Chondrocyte (in vitro differentiated cells): ENCODE measurements around the gene METTL25B. TPM values are rescaled to one million over a fixed set of nuclear protein-coding genes. Genes with fewer than 3 reads are reported as not detected.

Source experiments
- DNase-seq: peaks from one replicate; pipeline ENCODE4 v3.0.0; 2021; ENCODE audit warnings: mixed read lengths, low spot score
- H3K27ac Mint-ChIP-seq: one replicate; pipeline ENCODE4 v1.8.0; 2021; ENCODE audit warnings: mild to moderate bottlenecking, moderate library complexity, mixed read lengths; ENCODE audit not compliant: unreplicated experiment
- H3K27me3 Mint-ChIP-seq: 2 replicates; pipeline ENCODE4 v1.8.0; 2021; ENCODE audit warnings: low read depth, mixed read lengths
- H3K36me3 Mint-ChIP-seq: 2 replicates; pipeline ENCODE4 v1.8.0; 2021; ENCODE audit warnings: low read depth, mixed read lengths
- H3K4me1 Mint-ChIP-seq: 2 replicates; pipeline ENCODE4 v1.8.0; 2021; ENCODE audit warnings: low read depth, mild to moderate bottlenecking, mixed read lengths
- H3K4me3 Mint-ChIP-seq: one replicate; pipeline ENCODE4 v1.8.0; 2021; ENCODE audit warnings: mild to moderate bottlenecking, moderate library complexity, mixed read lengths; ENCODE audit not compliant: unreplicated experiment
- H3K9me3 Mint-ChIP-seq: 2 replicates; pipeline ENCODE4 v1.8.0; 2021; ENCODE audit warnings: low read depth, mixed read lengths
- total RNA-seq: library from RNA; stranded (reverse); gene quantifications from 3 replicates; pipeline ENCODE4 v1.2.1, GENCODE V29; 2021
- TF ChIP-seq, protein P1 (sequence below): fragments of 200-600 bp; sonication (generic); IDR thresholded peaks from 2 replicates; pipeline ENCODE4 v1.5.0; 2021; ENCODE audit warnings: antibody characterized with exemption, mild to moderate bottlenecking, moderate library complexity

The METTL25B gene
- total RNA-seq, 1 donor from 2014 or later: 11.4 TPM

- TF ChIP-seq, protein P1, sequence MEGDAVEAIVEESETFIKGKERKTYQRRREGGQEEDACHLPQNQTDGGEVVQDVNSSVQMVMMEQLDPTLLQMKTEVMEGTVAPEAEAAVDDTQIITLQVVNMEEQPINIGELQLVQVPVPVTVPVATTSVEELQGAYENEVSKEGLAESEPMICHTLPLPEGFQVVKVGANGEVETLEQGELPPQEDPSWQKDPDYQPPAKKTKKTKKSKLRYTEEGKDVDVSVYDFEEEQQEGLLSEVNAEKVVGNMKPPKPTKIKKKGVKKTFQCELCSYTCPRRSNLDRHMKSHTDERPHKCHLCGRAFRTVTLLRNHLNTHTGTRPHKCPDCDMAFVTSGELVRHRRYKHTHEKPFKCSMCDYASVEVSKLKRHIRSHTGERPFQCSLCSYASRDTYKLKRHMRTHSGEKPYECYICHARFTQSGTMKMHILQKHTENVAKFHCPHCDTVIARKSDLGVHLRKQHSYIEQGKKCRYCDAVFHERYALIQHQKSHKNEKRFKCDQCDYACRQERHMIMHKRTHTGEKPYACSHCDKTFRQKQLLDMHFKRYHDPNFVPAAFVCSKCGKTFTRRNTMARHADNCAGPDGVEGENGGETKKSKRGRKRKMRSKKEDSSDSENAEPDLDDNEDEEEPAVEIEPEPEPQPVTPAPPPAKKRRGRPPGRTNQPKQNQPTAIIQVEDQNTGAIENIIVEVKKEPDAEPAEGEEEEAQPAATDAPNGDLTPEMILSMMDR: no peak
- Mint-ChIP-seq H3K27ac (no peak overlapping the region), H3K4me1 (peaks cover 54% of the 10 kb centered on the region), H3K36me3 (no peaks in the 10 kb centered on the region), H3K9me3 (no peaks in the 10 kb centered on the region), H3K4me3 (no peak overlapping the region), H3K27me3 (peaks cover 1% of the 10 kb centered on the region)
- no peak for DNase-seq
Observed at GRCh38 chr1:156692441-156692924, 35.8 kb upstream of the METTL25B start.

DNA sequence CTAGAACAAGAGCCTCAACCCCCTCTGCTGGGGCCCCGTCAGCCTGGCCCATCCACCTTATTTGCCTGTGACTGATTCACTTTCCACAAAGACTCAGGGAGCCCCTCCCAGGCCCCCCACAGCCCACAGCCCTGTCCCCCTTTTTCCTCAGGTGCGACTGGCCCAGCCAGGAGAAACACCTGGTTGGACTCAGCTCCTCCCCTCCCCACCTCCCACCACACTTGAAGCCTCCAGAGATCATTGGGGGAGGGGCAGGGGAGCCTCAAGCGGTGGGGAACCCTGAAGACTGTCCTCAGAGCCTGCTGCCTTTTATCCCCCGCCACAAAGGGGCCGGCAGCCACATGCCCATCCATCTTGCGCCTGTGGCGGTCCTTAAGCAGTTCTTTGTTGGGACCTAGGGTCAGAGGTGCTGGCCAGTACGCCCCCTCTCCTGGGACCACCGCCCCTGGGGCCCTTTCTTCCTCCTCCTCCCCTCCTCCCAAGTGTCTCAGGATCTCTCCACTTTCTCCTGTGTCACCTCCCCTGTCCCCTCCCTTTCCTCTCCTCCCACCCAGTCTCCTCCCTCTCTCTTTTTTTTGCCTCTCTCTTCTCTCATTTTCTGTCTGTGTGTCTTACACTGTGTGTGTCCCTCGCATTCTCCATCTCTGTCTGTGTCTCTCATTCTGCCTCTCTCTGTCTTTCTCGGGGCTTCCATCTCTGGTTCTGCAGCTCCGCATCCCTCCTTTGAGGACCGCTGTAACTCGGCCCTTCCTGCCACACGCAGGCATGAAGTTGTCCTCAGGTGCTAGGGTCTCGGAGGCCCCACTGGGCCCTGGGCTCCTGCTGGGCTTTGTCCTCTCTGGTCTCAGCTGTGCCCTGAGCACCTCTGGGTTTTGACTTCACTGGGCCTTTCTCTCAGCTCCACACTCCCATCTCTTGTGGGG lies 35.1 kb upstream of the METTL25B start:
- H3K27me3 Mint-ChIP-seq: peaks cover 1% of the 10 kb centered on the region
- DNase-seq: no peak
- H3K27ac Mint-ChIP-seq: peak overlapping the region; percentile 42
- H3K4me3 Mint-ChIP-seq: no peak overlapping the region
- H3K36me3 Mint-ChIP-seq: no peaks in the 10 kb centered on the region
- TF ChIP-seq, protein P1: no peak
- peaks cover 54% of the 10 kb centered on the region for H3K4me1 Mint-ChIP-seq
- H3K9me3 Mint-ChIP-seq: no peaks in the 10 kb centered on the region

- no peak for DNase-seq
- TF ChIP-seq, protein P1: no peak
- Mint-ChIP-seq H3K36me3 (peaks cover 5% of the 10 kb centered on the region), H3K4me1 (peaks cover 52% of the 10 kb centered on the region), H3K9me3 (no peaks in the 10 kb centered on the region), H3K27ac (peak overlapping the region; percentile 27), H3K4me3 (no peak overlapping the region), H3K27me3 (peaks cover 1% of the 10 kb centered on the region)
Observed at GRCh38 chr1:156693848-156694689, 34.2 kb upstream of the METTL25B start.

DNA sequence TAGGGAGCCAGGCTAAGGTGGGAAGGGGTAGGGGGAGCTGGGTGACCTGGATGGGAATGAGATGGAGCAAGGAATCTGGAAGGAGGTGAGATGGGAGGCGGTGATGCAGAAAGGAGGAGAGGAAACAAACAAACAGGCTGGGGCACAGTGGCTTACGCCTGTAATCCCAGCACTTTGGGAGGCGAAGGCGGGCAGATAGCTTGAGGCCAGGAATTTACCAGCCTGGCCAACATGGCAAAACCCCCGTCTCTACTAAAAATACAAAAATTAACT lies 33.6 kb upstream of the METTL25B start:
- DNase-seq: no peak
- no peak overlapping the region for H3K27ac Mint-ChIP-seq
- H3K4me3 Mint-ChIP-seq: no peak overlapping the region
- TF ChIP-seq, protein P1: no peak
- peaks cover 1% of the 10 kb centered on the region for H3K27me3 Mint-ChIP-seq
- no peaks in the 10 kb centered on the region for H3K9me3 Mint-ChIP-seq
- H3K4me1 Mint-ChIP-seq: peaks cover 46% of the 10 kb centered on the region
- peaks cover 7% of the 10 kb centered on the region for H3K36me3 Mint-ChIP-seq

GRCh38 chr1:156696755-156697154 lies 31.5 kb upstream of the METTL25B start:
- Mint-ChIP-seq H3K9me3 (no peaks in the 10 kb centered on the region), H3K4me3 (no peak overlapping the region), H3K27ac (no peak overlapping the region), H3K36me3 (peaks cover 14% of the 10 kb centered on the region), H3K4me1 (peaks cover 30% of the 10 kb centered on the region), H3K27me3 (peaks cover 1% of the 10 kb centered on the region)
- TF ChIP-seq, protein P1: no peak
- no peak for DNase-seq
